K562 (cell line): Measurements from ENCODE around the gene MME. TPM values are rescaled to one million over a fixed set of nuclear protein-coding genes. Genes with fewer than 3 reads are reported as not detected.

ENCODE experiments used
- BCLAF1 ChIP-seq, 2 experiments: fragments of 450-650 bp in 1 of 2; IDR thresholded peaks; 2 replicates each; pipeline ENCODE4 v1.6.1; 2011 to 2017; ENCODE audit warnings: low read depth in 2 of 2, antibody characterized with exemption in 1 of 2, borderline replicate concordance in 1 of 2, low read length in 1 of 2, mild to moderate bottlenecking in 1 of 2, mixed read lengths in 1 of 2; ENCODE audit not compliant: control insufficient read depth in 1 of 2
- EP300 ChIP-seq: IDR thresholded peaks from 2 replicates; pipeline ENCODE4 v1.6.1; 2012; ENCODE audit warnings: low read length, improper control_type of control experiment
- HBP1 ChIP-seq: fragments of 450-650 bp; formaldehyde crosslinking; IDR thresholded peaks from 2 replicates; pipeline ENCODE4 v1.4.0; 2022; ENCODE audit warnings: missing genetic modification characterization
- MAFG ChIP-seq: fragments of 450-650 bp; conservative IDR thresholded peaks from 2 replicates; pipeline ENCODE4 v1.6.1; 2016; ENCODE audit warnings: missing genetic modification characterization, missing compliant biosample characterization
- MEIS2 ChIP-seq: fragments of 450-650 bp; IDR thresholded peaks from 2 replicates; pipeline ENCODE4 v1.6.1; 2014; ENCODE audit warnings: mild to moderate bottlenecking; ENCODE audit not compliant: partially characterized antibody
- RAD21 ChIP-seq, 2 experiments: fragments of 250-450 bp in 1 of 2; fragments of 450-650 bp in 1 of 2; sonication (Bioruptor Pico) in 1 of 2; formaldehyde crosslinking in 1 of 2; IDR thresholded peaks in 1 of 2; conservative IDR thresholded peaks in 1 of 2; 2 replicates each; pipeline versions ENCODE4 v1.4.0 to v1.8.0; 2020 to 2022; ENCODE audit warnings: mild to moderate bottlenecking in 2 of 2, moderate library complexity in 1 of 2
- SMARCA4 ChIP-seq: fragments of 450-650 bp; IDR thresholded peaks from 2 replicates; pipeline ENCODE4 v1.6.1; 2016
- SNIP1 ChIP-seq: fragments of 450-650 bp; IDR thresholded peaks from 2 replicates; pipeline ENCODE4 v1.7.1; 2017; ENCODE audit warnings: low read depth, mild to moderate bottlenecking
- SOX6 ChIP-seq: fragments of 450-650 bp; IDR thresholded peaks from 2 replicates; pipeline ENCODE4 v1.6.1; 2014; ENCODE audit warnings: mild to moderate bottlenecking
- TCF3 ChIP-seq: sonication (generic); formaldehyde crosslinking; IDR thresholded peaks from 2 replicates; pipeline ENCODE4 v1.4.0; 2020; ENCODE audit warnings: mild to moderate bottlenecking, missing genetic modification reagents
- TEAD4 ChIP-seq, 2 experiments: sonication (generic) in 1 of 2; formaldehyde crosslinking in 1 of 2; IDR thresholded peaks; 2 replicates each; pipeline versions ENCODE4 v1.6.1 to v1.8.0; 2012 to 2022; ENCODE audit warnings: borderline replicate concordance in 1 of 2, inconsistent platforms in 1 of 2, low read length in 1 of 2, mild to moderate bottlenecking in 1 of 2, missing genetic modification reagents in 1 of 2
- TGIF2 ChIP-seq: sonication (generic); formaldehyde crosslinking; IDR thresholded peaks from 2 replicates; pipeline ENCODE4 v1.8.1; 2022; ENCODE audit warnings: mild to moderate bottlenecking, missing genetic modification reagents, moderate library complexity
- ZNF175 ChIP-seq: fragments of 200-800 bp; sonication (Bioruptor generic); IDR thresholded peaks from 2 replicates; pipeline ENCODE4 v1.6.1; 2016; ENCODE audit warnings: low read depth, mild to moderate bottlenecking, missing genetic modification characterization, missing compliant biosample characterization
- ZNF280B ChIP-seq: fragments of 250-450 bp; sonication (Bioruptor Pico); IDR thresholded peaks from 2 replicates; pipeline ENCODE4 v1.5.1; 2021; ENCODE audit warnings: mild to moderate bottlenecking
- polyA plus RNA-seq, 8 experiments: library from polyadenylated mRNA; depleted of rRNA in 4 of 8; stranded (reverse) in 5 of 8; unstranded in 3 of 8; fragments of >200 nt; fragmentation: Nextera tagmentation in 2 of 8; fragmentation: Illumina TruSeq in 1 of 8; extraction: Ambion mirVana in 2 of 8; extraction: Trizol in 1 of 8; gene quantifications; 2 replicates each; pipeline versions ENCODE4 v1.2.1 to v1.2.3, GENCODE V29; 2011 to 2014; ENCODE audit warnings: inconsistent platforms in 1 of 8, missing spikeins in 1 of 8
- total RNA-seq, 7 experiments: library from RNA; depleted of rRNA in 6 of 7; stranded (reverse); fragments of >200 nt in 6 of 7; fragmentation: Illumina TruSeq in 2 of 7; extraction: Trizol in 2 of 7; gene quantifications; 2 replicates each; pipeline versions ENCODE4 v1.2.1 to v1.2.3, GENCODE V29; 2011 to 2021; ENCODE audit warnings: low replicate concordance in 1 of 7

MME gene
- total and polyA plus RNA-seq, 9 of the 15 experiments (the other 6 are each of a cell fraction or from before 2014, with no cell fraction given): 0.80 to 8.6 (median 2.5) TPM

GRCh38 chr3:155229086-155229485, 149.0 kb downstream of the MME start (continued):
- TF ChIP-seq BCLAF1 (IDR thresholded peaks at IDR 0.05; ENCODE audit: borderline replicate concordance in 1 of 2, control insufficient read depth in 1 of 2, low read depth in 2 of 2, low read length in 1 of 2): no peak
- TF ChIP-seq TEAD4 (IDR thresholded peaks at IDR 0.05; ENCODE audit: low read length): peak; percentile 16; the same call in 1 of the 2 replicates
- no peak for TF ChIP-seq TEAD4 (CRISPR knock-in tag; IDR thresholded peaks at IDR 0.05; ENCODE audit: borderline replicate concordance)
- TF ChIP-seq TCF3: peak; percentile 36; the same call in 1 of the 2 replicates
- no peak for TF ChIP-seq HBP1 (CRISPR knock-in tag)
- TF ChIP-seq MEIS2: peak; percentile 26
- peak; percentile 94 for TF ChIP-seq MAFG
- TF ChIP-seq ZNF280B (CRISPR knock-in tag): no peak
- peak; percentile 16; the same call in 1 of the 2 replicates for TF ChIP-seq EP300
- TF ChIP-seq SNIP1: no peak
- TF ChIP-seq SMARCA4: peak; percentile 25; the same call in 1 of the 2 replicates
- no peak for TF ChIP-seq ZNF175 (CRISPR knock-in tag)
- no peak for TF ChIP-seq TGIF2 (CRISPR knock-in tag)
- TF ChIP-seq RAD21 (CRISPR knock-in tag; conservative IDR thresholded peaks at IDR 0.05 in 1 of 2, IDR thresholded peaks at IDR 0.05 in 1 of 2): 0 out of 4 replicates have a peak, but pooled peaks have one; percentile 4 to 5
- 0 out of 2 replicates have a peak, but pooled peaks have one; percentile 14 for TF ChIP-seq SOX6
- TF ChIP-seq, all 486 proteins: peak for 21
